Mesenchymal stem cell (in vitro differentiated cells and primary cell): ENCODE results near the gene NUP205.
A peak's percentile ranks its signal among the peaks of the same experiment; 100 is the strongest.

ENCODE experiments used
- DNase-seq: peaks from one replicate; pipeline ENCODE4 v3.0.0-alpha.2; 2013
- H2AFZ ChIP-seq: one replicate; pipeline ENCODE4 v1.6.1; 2013; ENCODE audit warnings: low read depth, mild to moderate bottlenecking, control low read depth, inconsistent platforms, low read length, moderate library complexity
- H2AK5ac ChIP-seq: 2 replicates; pipeline ENCODE4 v1.6.1; 2013; ENCODE audit warnings: low read length, moderate library complexity, mild to moderate bottlenecking, inconsistent platforms; ENCODE audit not compliant: severe bottlenecking
- H2BK120ac ChIP-seq: one replicate; pipeline ENCODE4 v1.6.1; 2013; ENCODE audit warnings: low read depth, mild to moderate bottlenecking, inconsistent platforms, low read length, moderate library complexity
- H2BK12ac ChIP-seq, 2 experiments: one replicate each; pipeline ENCODE4 v1.6.1; 2013; ENCODE audit warnings: inconsistent platforms in 2 of 2, low read length in 2 of 2, mild to moderate bottlenecking in 2 of 2, moderate library complexity in 2 of 2, control low read depth in 1 of 2
- H2BK15ac ChIP-seq: one replicate; pipeline ENCODE4 v1.6.1; 2013; ENCODE audit warnings: mild to moderate bottlenecking, low read depth, inconsistent platforms; ENCODE audit not compliant: poor library complexity, severe bottlenecking
- H2BK5ac ChIP-seq: 2 replicates; pipeline ENCODE4 v1.6.1; 2013; ENCODE audit warnings: low read depth, mild to moderate bottlenecking, low read length, control low read depth, inconsistent platforms; ENCODE audit not compliant: poor library complexity, severe bottlenecking
- H3K14ac ChIP-seq, 2 experiments: one replicate each; pipeline ENCODE4 v1.6.1; 2013; ENCODE audit warnings: inconsistent platforms in 2 of 2, low read length in 2 of 2, control low read depth in 1 of 2, mild to moderate bottlenecking in 1 of 2, moderate library complexity in 1 of 2
- H3K18ac ChIP-seq, 2 experiments: one replicate each; pipeline ENCODE4 v1.6.1; 2013; ENCODE audit warnings: inconsistent platforms in 2 of 2, low read length in 2 of 2, control low read depth in 1 of 2, low read depth in 1 of 2, mild to moderate bottlenecking in 1 of 2
- H3K23ac ChIP-seq, 2 experiments: one replicate each; pipeline ENCODE4 v1.6.1; 2013; ENCODE audit warnings: inconsistent platforms in 2 of 2, low read length in 2 of 2, mild to moderate bottlenecking in 2 of 2, moderate library complexity in 2 of 2, control low read depth in 1 of 2
- H3K27ac ChIP-seq: 2 replicates; pipeline ENCODE4 v1.5.1; 2013; ENCODE audit warnings: mild to moderate bottlenecking, moderate library complexity, low read length, control low read depth, inconsistent platforms; ENCODE audit not compliant: poor library complexity, severe bottlenecking
- H3K27me3 ChIP-seq, 2 experiments: 2 replicates each; pipeline versions ENCODE4 v1.6.1 to v1.7.0; 2013; ENCODE audit warnings: low read length in 2 of 2, mild to moderate bottlenecking in 2 of 2, moderate library complexity in 2 of 2, control low read depth in 1 of 2, inconsistent platforms in 1 of 2; ENCODE audit not compliant: control insufficient read depth in 1 of 2, insufficient read depth in 1 of 2
- H3K36me3 ChIP-seq, 2 experiments: 2 replicates each; pipeline versions ENCODE4 v1.6.1 to v1.7.0; 2013; ENCODE audit warnings: low read length in 2 of 2, control low read depth in 1 of 2, inconsistent platforms in 1 of 2, low read depth in 1 of 2, mild to moderate bottlenecking in 1 of 2; ENCODE audit not compliant: insufficient read depth in 2 of 2, control insufficient read depth in 1 of 2
- H3K4ac ChIP-seq, 2 experiments: one replicate each; pipeline ENCODE4 v1.6.1; 2013; ENCODE audit warnings: inconsistent platforms in 2 of 2, low read length in 2 of 2, mild to moderate bottlenecking in 2 of 2, moderate library complexity in 2 of 2, control low read depth in 1 of 2, low read depth in 1 of 2
- H3K4me1 ChIP-seq: 2 replicates; pipeline ENCODE4 v1.6.1; 2013; ENCODE audit warnings: low read depth, low read length, control low read depth; ENCODE audit not compliant: control insufficient read depth, insufficient read depth
- H3K4me2 ChIP-seq: 2 replicates; pipeline ENCODE4 v1.6.1; 2013; ENCODE audit warnings: low read length, mild to moderate bottlenecking, inconsistent platforms; ENCODE audit not compliant: poor library complexity, severe bottlenecking
- H3K4me3 ChIP-seq, 2 experiments: 2 replicates each; pipeline versions ENCODE4 v1.5.1 to v1.7.0; 2013; ENCODE audit warnings: low read length in 2 of 2, mild to moderate bottlenecking in 2 of 2, control low read depth in 1 of 2, low read depth in 1 of 2; ENCODE audit not compliant: insufficient read depth in 1 of 2
- H3K79me1 ChIP-seq: replicated peaks from 2 replicates; pipeline ENCODE4 v1.6.1; 2013; ENCODE audit warnings: mild to moderate bottlenecking, control low read depth, low read length, inconsistent platforms; ENCODE audit not compliant: poor library complexity, severe bottlenecking
- H3K9ac ChIP-seq: 2 replicates; pipeline ENCODE4 v1.7.0; 2013; ENCODE audit warnings: mild to moderate bottlenecking, low read length, moderate library complexity
- H3K9me3 ChIP-seq: 2 replicates; pipeline ENCODE4 v1.7.0; 2013; ENCODE audit warnings: mild to moderate bottlenecking, low read length; ENCODE audit not compliant: control insufficient read depth
- H4K8ac ChIP-seq: one replicate; pipeline ENCODE4 v1.6.1; 2013; ENCODE audit warnings: inconsistent platforms, mild to moderate bottlenecking, low read length, moderate library complexity
- H4K91ac ChIP-seq: one replicate; pipeline ENCODE4 v1.6.1; 2013; ENCODE audit warnings: mild to moderate bottlenecking, low read length, inconsistent platforms
- WGBS: methylation state at CpG from one replicate; pipeline ENCODE4 v1.1.7; 2013; ENCODE audit warnings: mixed read lengths; 5-methylcytosine and 5-hydroxymethylcytosine counted together

NUP205 gene

GRCh38 chr7:135509839-135510591 is 47.7 kb upstream of the NUP205 start, which contains the start of gene CNOT4:
CNOT4 (minus strand) TSS chr7:135510102; CDS start chr7:135438331, 71,771 bp downstream.
- Histone ChIP-seq H2BK15ac (peak within 1 kb of the TSS; percentile 92), H2BK5ac (peak within 1 kb of the TSS; percentile 79), H2BK12ac (no peak within 1 kb of the TSS), H3K18ac (peak within 1 kb of the TSS; percentile 85 to 97), H3K4ac (peak within 1 kb of the TSS; percentile 81 to 95), H2AK5ac (no peak within 1 kb of the TSS), H3K23ac (peak within 1 kb of the TSS in 1 of 2 experiments; percentile 84), H3K36me3 (no peaks in the 10 kb centered on the region), H2BK120ac (peak within 1 kb of the TSS; percentile 90), H3K4me1 (peaks cover 2% of the 10 kb centered on the region), H3K4me3 (peak within 1 kb of the TSS; percentile 90 to 92), H3K79me1 (no peaks in the 10 kb centered on the region), H3K4me2 (peak within 1 kb of the TSS; percentile 89), H4K91ac (peak within 1 kb of the TSS; percentile 87), H2AFZ (peak within 1 kb of the TSS; percentile 84), H3K9ac (peak within 1 kb of the TSS; percentile 100), H3K14ac (peak within 1 kb of the TSS in 1 of 2 experiments; percentile 68), H3K27me3 (no peaks in the 10 kb centered on the region), H3K9me3 (no peaks in the 10 kb centered on the region), H4K8ac (peak within 1 kb of the TSS; percentile 91), H3K27ac (peak within 1 kb of the TSS; percentile 98)
- DNase-seq = peak; percentile 96
- WGBS = under 1% methylated on average over 54 of the region's 55 CpGs

GRCh38 chr7:135510592-135511183 is 47.0 kb upstream of the NUP205 start:
- Histone ChIP-seq H3K14ac (no peak overlapping the region), H3K36me3 (no peaks in the 10 kb centered on the region), H3K9ac (peak overlapping the region; percentile 100), H2BK15ac (no peak overlapping the region), H3K4me3 (peak overlapping the region; percentile 72 to 92), H2AFZ (peak overlapping the region; percentile 21), H2BK5ac (no peak overlapping the region), H3K4me1 (peaks cover 2% of the 10 kb centered on the region), H2AK5ac (no peak overlapping the region), H4K91ac (no peak overlapping the region), H3K4ac (no peak overlapping the region), H4K8ac (no peak overlapping the region), H3K4me2 (peak overlapping the region; percentile 69), H3K27me3 (no peaks in the 10 kb centered on the region), H3K79me1 (no peaks in the 10 kb centered on the region), H3K23ac (no peak overlapping the region), H3K9me3 (no peaks in the 10 kb centered on the region), H2BK120ac (no peak overlapping the region), H3K27ac (no peak overlapping the region), H2BK12ac (no peak overlapping the region), H3K18ac (peak overlapping the region in 1 of 2 experiments; percentile 21)
- DNase-seq = peak; percentile 40
- WGBS = 12% methylated on average over 16 of the region's 17 CpGs

- no peak overlapping the region for H2AFZ ChIP-seq
- peaks cover 2% of the 10 kb centered on the region for H3K4me1 ChIP-seq
- H3K27ac ChIP-seq = no peak overlapping the region
- no peaks in the 10 kb centered on the region for H3K36me3 ChIP-seq
- no peak overlapping the region for H3K23ac ChIP-seq
- no peak overlapping the region for H3K18ac ChIP-seq
- no peak overlapping the region for H3K4ac ChIP-seq
- DNase-seq = peak; percentile 67
- H2AK5ac ChIP-seq = no peak overlapping the region
- no peak overlapping the region for H2BK15ac ChIP-seq
- no peak overlapping the region for H2BK5ac ChIP-seq
- no peak overlapping the region for H2BK120ac ChIP-seq
- H3K9ac ChIP-seq = peak overlapping the region; percentile 4
- 100% methylated on average over 2 of the region's 2 CpGs for WGBS
- no peak overlapping the region for H3K14ac ChIP-seq
- no peak overlapping the region for H3K4me2 ChIP-seq
- no peak overlapping the region for H3K4me3 ChIP-seq
- H3K9me3 ChIP-seq = no peaks in the 10 kb centered on the region
- H3K79me1 ChIP-seq = no peaks in the 10 kb centered on the region
- H3K27me3 ChIP-seq = no peaks in the 10 kb centered on the region
- no peak overlapping the region for H2BK12ac ChIP-seq
- H4K8ac ChIP-seq = no peak overlapping the region
- no peak overlapping the region for H4K91ac ChIP-seq
Measured at GRCh38 chr7:135512135-135512887, 45.4 kb upstream of the NUP205 start.

- 64% methylated on average over 1 of the region's 3 CpGs for WGBS
Measured at GRCh38 chr7:135514856-135515255, 42.9 kb upstream of the NUP205 start.

More at GRCh38 chr7:135514856-135515255, 42.9 kb upstream of the NUP205 start:
- Histone ChIP-seq H2BK5ac (no peak overlapping the region), H3K4me1 (peaks cover 2% of the 10 kb centered on the region), H3K27me3 (no peaks in the 10 kb centered on the region), H3K4me2 (no peak overlapping the region), H3K23ac (no peak overlapping the region), H2AK5ac (no peak overlapping the region), H2BK15ac (no peak overlapping the region), H3K9me3 (no peaks in the 10 kb centered on the region), H3K79me1 (no peaks in the 10 kb centered on the region), H3K36me3 (no peaks in the 10 kb centered on the region), H3K27ac (no peak overlapping the region), H3K9ac (no peak overlapping the region), H4K8ac (no peak overlapping the region), H2AFZ (no peak overlapping the region), H3K18ac (no peak overlapping the region), H2BK120ac (no peak overlapping the region), H3K4me3 (no peak overlapping the region), H3K4ac (no peak overlapping the region), H2BK12ac (no peak overlapping the region), H4K91ac (no peak overlapping the region), H3K14ac (no peak overlapping the region)
- DNase-seq = no peak
